IMR-90 (cell line): ENCODE data around the gene CFAP97. TPM values are rescaled to one million over a fixed set of nuclear protein-coding genes. Genes with fewer than 3 reads are reported as not detected.
A peak's percentile ranks its signal among the peaks of the same experiment; 100 is the strongest.

ENCODE experiments used
- ATAC-seq: fragments of 200-7000 bp; cut with Tn5 transposase; 2 replicates; pipeline ENCODE4 v1.9.1; 2020; ENCODE audit warnings: low read depth, mild to moderate bottlenecking, moderate library complexity
- BruUV-seq: library from RNA; stranded (reverse); fragments of 400-500 nt; replicated peaks from 2 replicates; lab custom pipeline; 2021; lab: Mats Ljungman, UMichigan
- CTCF ChIA-PET: fragments of 300-600 bp; formaldehyde crosslinking; extraction: SDS; loops from one replicate; lab custom pipeline; 2021; ENCODE audit warnings: antibody characterized with exemption; lab: Yijun Ruan, JAX
- POLR2A ChIA-PET: fragments of 300-600 bp; sonication (Branson Sonifier 250); formaldehyde crosslinking; loops from one replicate; lab custom pipeline; 2022; ENCODE audit warnings: antibody characterized with exemption; ENCODE audit not compliant: unreplicated experiment; lab: Charles Lee
- DNase-seq: peaks from one replicate; pipeline ENCODE4 v3.0.0; 2013
- H2AFZ ChIP-seq: replicated peaks from 2 replicates; pipeline ENCODE3; 2013; ENCODE audit warnings: low read length, mild to moderate bottlenecking; ENCODE audit not compliant: poor library complexity
- H2AK5ac ChIP-seq: 2 replicates; pipeline ENCODE4 v1.6.1; 2013; ENCODE audit warnings: low read depth, low read length, inconsistent platforms
- H2AK9ac ChIP-seq: replicated peaks from 2 replicates; pipeline ENCODE3; 2013; ENCODE audit warnings: mild to moderate bottlenecking, low read depth, low read length, moderate library complexity; ENCODE audit not compliant: poor library complexity
- H2BK120ac ChIP-seq: 2 replicates; pipeline ENCODE4 v1.6.1; 2013; ENCODE audit warnings: low read depth, low read length, inconsistent platforms
- H2BK15ac ChIP-seq: 3 replicates; pipeline ENCODE4 v1.6.1; 2013; ENCODE audit warnings: low read depth, low read length, inconsistent platforms
- H2BK20ac ChIP-seq: 2 replicates; pipeline ENCODE4 v1.6.1; 2013; ENCODE audit warnings: low read depth, mild to moderate bottlenecking, inconsistent platforms, low read length, moderate library complexity
- H2BK5ac ChIP-seq: 2 replicates; pipeline ENCODE4 v1.6.1; 2013; ENCODE audit warnings: mild to moderate bottlenecking, low read depth, low read length, inconsistent platforms; ENCODE audit not compliant: poor library complexity, severe bottlenecking
- H3K14ac ChIP-seq: replicated peaks from 2 replicates; pipeline ENCODE4 v1.6.1; 2013; ENCODE audit warnings: low read depth, low read length, inconsistent platforms
- H3K18ac ChIP-seq: 2 replicates; pipeline ENCODE4 v1.6.1; 2013; ENCODE audit warnings: low read depth, low read length, control low read depth
- H3K23ac ChIP-seq: 2 replicates; pipeline ENCODE4 v1.6.1; 2013; ENCODE audit warnings: low read depth, low read length, inconsistent platforms
- H3K27ac ChIP-seq: 2 replicates; pipeline ENCODE4 v1.5.1; 2013; ENCODE audit warnings: mild to moderate bottlenecking, control low read depth, low read length; ENCODE audit not compliant: insufficient read depth
- H3K27me3 ChIP-seq: 2 replicates; pipeline ENCODE4 v1.6.1; 2013; ENCODE audit warnings: low read length; ENCODE audit not compliant: control insufficient read depth, insufficient read depth
- H3K36me3 ChIP-seq: 2 replicates; pipeline ENCODE4 v1.6.1; 2013; ENCODE audit warnings: low read length, mixed read lengths; ENCODE audit not compliant: control insufficient read depth, insufficient read depth
- H3K4ac ChIP-seq: 2 replicates; pipeline ENCODE4 v1.6.1; 2013; ENCODE audit warnings: low read depth, low read length, inconsistent platforms
- H3K4me1 ChIP-seq: 2 replicates; pipeline ENCODE4 v1.6.1; 2013; ENCODE audit warnings: low read length, mixed read lengths; ENCODE audit not compliant: control insufficient read depth, insufficient read depth
- H3K4me2 ChIP-seq: 2 replicates; pipeline ENCODE4 v1.6.1; 2013; ENCODE audit warnings: low read depth, mild to moderate bottlenecking, control low read depth, low read length, moderate library complexity
- H3K4me3 ChIP-seq: 2 replicates; pipeline ENCODE4 v1.5.1; 2013; ENCODE audit warnings: low read depth, mild to moderate bottlenecking, control low read depth, low read length, moderate library complexity; ENCODE audit not compliant: insufficient read depth
- H3K56ac ChIP-seq: 2 replicates; pipeline ENCODE4 v1.6.1; 2013; ENCODE audit warnings: low read length, inconsistent platforms; ENCODE audit not compliant: insufficient read depth; ENCODE audit errors: extremely low read depth
- H3K79me1 ChIP-seq, 2 experiments: 2 replicates each; pipeline ENCODE4 v1.6.1; 2013; ENCODE audit warnings: low read length in 2 of 2, inconsistent platforms in 1 of 2, low read depth in 1 of 2
- H3K9ac ChIP-seq: 2 replicates; pipeline ENCODE4 v1.6.1; 2013; ENCODE audit warnings: low read depth, low read length, control low read depth
- H3K9me1 ChIP-seq: 2 replicates; pipeline ENCODE4 v1.6.1; 2013; ENCODE audit warnings: low read length, inconsistent platforms; ENCODE audit not compliant: insufficient read depth
- H3K9me3 ChIP-seq: 2 replicates; pipeline ENCODE4 v1.6.1; 2013; ENCODE audit warnings: low read length; ENCODE audit not compliant: control insufficient read depth, insufficient read depth
- H4K20me1 ChIP-seq: 2 replicates; pipeline ENCODE4 v1.6.1; 2013; ENCODE audit warnings: low read length, inconsistent platforms; ENCODE audit not compliant: insufficient read depth
- H4K5ac ChIP-seq: 2 replicates; pipeline ENCODE4 v1.6.1; 2013; ENCODE audit warnings: mild to moderate bottlenecking, low read depth, low read length, control low read depth
- H4K8ac ChIP-seq, 2 experiments: 2 replicates each; pipeline ENCODE4 v1.6.1; 2013; ENCODE audit warnings: low read depth in 2 of 2, low read length in 2 of 2, control low read depth in 1 of 2, inconsistent platforms in 1 of 2
- H4K91ac ChIP-seq: 2 replicates; pipeline ENCODE4 v1.6.1; 2013; ENCODE audit warnings: low read depth, low read length, inconsistent platforms; ENCODE audit not compliant: insufficient read depth
- NFE2L2 ChIP-seq: fragments of 150-350 bp; IDR thresholded peaks from 2 replicates; pipeline ENCODE4 v1.6.1; 2016; ENCODE audit warnings: low read depth, mild to moderate bottlenecking, low read length
- POLR2A ChIP-seq: IDR thresholded peaks from 2 replicates; pipeline ENCODE4 v1.6.1; 2012; ENCODE audit warnings: mild to moderate bottlenecking, low read depth, low read length
- SMC3 ChIP-seq: fragments of 150-350 bp; IDR thresholded peaks from 2 replicates; pipeline ENCODE4 v1.6.1; 2016; ENCODE audit warnings: low read depth, mild to moderate bottlenecking, antibody characterized with exemption, low read length, moderate library complexity
- WGBS, 2 experiments: methylation state at CpG; one replicate each; pipeline versions ENCODE4 v1.1.5 to v1.1.7; 2013; ENCODE audit warnings: missing lambda C conversion rate in 2 of 2; ENCODE audit not compliant: insufficient read length in 1 of 2; ENCODE audit errors: extremely low coverage in 2 of 2; 5-methylcytosine and 5-hydroxymethylcytosine counted together
- dilution Hi-C: fragments of 300-500 bp; cut with HindIII; formaldehyde crosslinking; loops from one replicate; pipeline ENCODE4 v1.14.3; 2018; ENCODE audit warnings: low sequenced_read_pairs; ENCODE audit not compliant: unreplicated experiment
- in situ Hi-C: fragments of 300-500 bp; cut with MboI; formaldehyde crosslinking; loops from 3 replicates; pipeline ENCODE4 v1.14.3; 2019; ENCODE audit warnings: low sequenced_read_pairs, inconsistent platforms, mixed read lengths
- intact Hi-C: fragments of 100-400 bp; cut with micrococcal nuclease; formaldehyde crosslinking; loops from 2 replicates; pipeline ENCODE4 v1.10.0; 2022
- polyA plus RNA-seq, 3 experiments: library from polyadenylated mRNA; depleted of rRNA; stranded (reverse); fragments of >200 nt; gene quantifications; 2 replicates each; pipeline ENCODE4 v1.2.3, GENCODE V29; 2012; ENCODE audit warnings: low replicate concordance in 1 of 3
- total RNA-seq: library from RNA; depleted of rRNA; stranded (reverse); fragments of >200 nt; gene quantifications from 2 replicates; pipeline ENCODE4 v1.2.3, GENCODE V29; 2012
- TF ChIP-seq, protein P1 (sequence below): fragments of 150-350 bp; IDR thresholded peaks from 2 replicates; pipeline ENCODE4 v1.6.1; 2016; ENCODE audit warnings: low read depth, mild to moderate bottlenecking, low read length, moderate library complexity, borderline replicate concordance

Gene CFAP97
- total and polyA plus RNA-seq, 2 of the 4 experiments (the other 2 are of a cell fraction), result 14.5 to 16.0 TPM

DNA sequence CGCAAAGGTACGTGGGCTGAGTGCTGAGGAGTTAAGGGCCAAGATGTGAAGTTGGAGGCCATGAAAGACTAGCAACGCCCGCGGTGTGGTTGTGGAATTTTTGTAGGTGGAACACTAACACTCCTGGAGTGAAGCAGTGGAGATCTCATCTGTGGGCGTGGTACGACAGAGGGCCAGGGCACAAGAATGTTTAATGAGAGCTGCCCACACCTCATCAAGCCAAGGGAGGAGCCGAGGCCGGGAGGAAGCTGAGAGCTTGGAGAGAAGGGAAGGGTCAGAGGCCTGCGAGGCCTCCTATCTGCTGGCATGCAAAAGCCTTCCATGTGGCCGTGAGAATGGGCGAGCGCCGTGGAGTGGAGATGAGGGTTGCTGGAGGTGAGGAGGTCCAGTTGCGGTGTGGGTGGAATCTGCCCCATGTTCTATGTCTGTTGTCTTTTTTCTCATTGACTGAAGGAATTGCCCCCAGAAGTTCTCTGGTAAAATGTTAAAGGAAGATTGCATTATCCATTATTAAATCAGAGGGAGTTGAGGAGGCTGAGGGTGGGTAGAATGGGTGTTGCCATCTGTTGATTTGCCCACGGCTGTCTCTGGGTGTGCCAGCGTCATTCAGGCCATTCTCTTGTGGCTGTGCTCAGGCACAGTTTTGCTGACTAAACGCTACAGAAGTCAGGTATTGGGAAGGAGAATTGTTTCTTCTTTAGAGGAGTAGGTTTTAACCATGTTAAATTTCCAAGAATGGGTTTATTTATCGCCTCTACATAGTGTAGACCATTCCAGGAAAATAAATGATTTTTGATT is 25.4 kb upstream of the CFAP97 start:
- no peak overlapping the region for H3K23ac ChIP-seq
- H2AK9ac ChIP-seq, result no peak overlapping the region
- DNase-seq, result no peak
- TF ChIP-seq POLR2A (no peak), SMC3 (no peak), NFE2L2 (no peak)
- TF ChIP-seq, protein P1, sequence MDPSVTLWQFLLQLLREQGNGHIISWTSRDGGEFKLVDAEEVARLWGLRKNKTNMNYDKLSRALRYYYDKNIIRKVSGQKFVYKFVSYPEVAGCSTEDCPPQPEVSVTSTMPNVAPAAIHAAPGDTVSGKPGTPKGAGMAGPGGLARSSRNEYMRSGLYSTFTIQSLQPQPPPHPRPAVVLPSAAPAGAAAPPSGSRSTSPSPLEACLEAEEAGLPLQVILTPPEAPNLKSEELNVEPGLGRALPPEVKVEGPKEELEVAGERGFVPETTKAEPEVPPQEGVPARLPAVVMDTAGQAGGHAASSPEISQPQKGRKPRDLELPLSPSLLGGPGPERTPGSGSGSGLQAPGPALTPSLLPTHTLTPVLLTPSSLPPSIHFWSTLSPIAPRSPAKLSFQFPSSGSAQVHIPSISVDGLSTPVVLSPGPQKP, result no peak
- H3K4ac ChIP-seq, result no peak overlapping the region
- POLR2A ChIA-PET, result no interaction called here
- no peak overlapping the region for H2BK15ac ChIP-seq
- ATAC-seq, result no peak
- no peak overlapping the region for H3K9ac ChIP-seq
- no peak overlapping the region for H2BK20ac ChIP-seq
- intact Hi-C loops (no loop called here), dilution Hi-C loops (no loop called here), in situ Hi-C loops (no loop called here)
- no TSS peak for BruUV-seq
- no peak overlapping the region for H3K56ac ChIP-seq
- H4K5ac ChIP-seq, result no peak overlapping the region
- H2BK5ac ChIP-seq, result no peak overlapping the region
- 94% methylated on average over 7 of the region's 19 CpGs; no CpG with 5 or more reads in 1 of the 2 experiments for WGBS, 2 experiments
- peaks cover 29 to 53% of the 10 kb centered on the region in 2 experiments; a peak in 3 of 4 replicates for H3K79me1 ChIP-seq
- no peaks in the 10 kb centered on the region for H3K27me3 ChIP-seq
- no peaks in the 10 kb centered on the region; the same call in 1 of the 2 replicates for H3K4me1 ChIP-seq
- H4K20me1 ChIP-seq, result peaks cover 7% of the 10 kb centered on the region
- no peaks in the 10 kb centered on the region for H3K36me3 ChIP-seq
- no peaks in the 10 kb centered on the region for H3K9me3 ChIP-seq
- H2AFZ ChIP-seq, result no peak overlapping the region
- peak overlapping the region; percentile 48; the same call in 1 of the 2 replicates for H2AK5ac ChIP-seq
- no peak overlapping the region for H3K18ac ChIP-seq
- no peak overlapping the region for H4K91ac ChIP-seq
- no peak overlapping the region for H3K27ac ChIP-seq
- H3K4me2 ChIP-seq, result no peak overlapping the region
- CTCF ChIA-PET, result interaction anchor here (0.6 kb wide), 1 partner anchor 28 kb away, joined by 6 read pairs; no protein-coding TSS in a partner anchor
- H3K14ac ChIP-seq, result no peak overlapping the region
- no peak overlapping the region for H3K4me3 ChIP-seq
- no peak overlapping the region for H2BK120ac ChIP-seq
- peaks cover 5% of the 10 kb centered on the region; the same call in 1 of the 2 replicates for H3K9me1 ChIP-seq
- no peak overlapping the region for H4K8ac ChIP-seq
